Measurements from ENCODE around the gene RREB1. TPM values are rescaled to one million over a fixed set of nuclear protein-coding genes. Genes with fewer than 3 reads are reported as not detected.

Gene RREB1
- total RNA-seq, 1 donor from 2014 or later: 16.6 TPM

GRCh38 chr6:7251646-7252260 lies 144.0 kb downstream of the RREB1 start:
- H3K27me3 ChIP-seq (ENCODE audit: control insufficient read depth, insufficient read depth, low read length): no peaks in the 10 kb centered on the region

GRCh38 chr6:7252390-7252789 lies 144.6 kb downstream of the RREB1 start:
- H3K27me3 ChIP-seq (ENCODE audit: control insufficient read depth, insufficient read depth, low read length): no peaks in the 10 kb centered on the region
- peaks cover 20% of the 10 kb centered on the region for H3K36me3 ChIP-seq (ENCODE audit: control insufficient read depth, insufficient read depth, low read length)
- no peak overlapping the region for H3K4me3 ChIP-seq (ENCODE audit: low read depth, low read length)
- FAIRE-seq: no peak
- no peak for DNase-seq (ENCODE audit: low read depth)
- TF ChIP-seq CTCF (IDR thresholded peaks at IDR 0.05; ENCODE audit: insufficient read depth, low read length, severe bottlenecking): no peak

More at GRCh38 chr6:7251646-7252260, 144.0 kb downstream of the RREB1 start:
- FAIRE-seq: no peak
- Histone ChIP-seq H3K4me3 (ENCODE audit: low read depth, low read length) (no peak overlapping the region), H3K36me3 (ENCODE audit: control insufficient read depth, insufficient read depth, low read length) (peaks cover 25% of the 10 kb centered on the region)
- no peak for TF ChIP-seq CTCF (IDR thresholded peaks at IDR 0.05; ENCODE audit: insufficient read depth, low read length, severe bottlenecking)
- no peak for DNase-seq (ENCODE audit: low read depth)

- DNase-seq (ENCODE audit: low read depth) (no peak), FAIRE-seq (no peak)
- no peak for TF ChIP-seq CTCF (IDR thresholded peaks at IDR 0.05; ENCODE audit: insufficient read depth, low read length, severe bottlenecking)
Observed at GRCh38 chr6:7254980-7255835, 147.4 kb downstream of the RREB1 start.

GRCh38 chr6:7255918-7256317 lies 148.2 kb downstream of the RREB1 start:
- no peak for TF ChIP-seq CTCF (IDR thresholded peaks at IDR 0.05; ENCODE audit: insufficient read depth, low read length, severe bottlenecking)
- H3K4me3 ChIP-seq (ENCODE audit: low read depth, low read length): no peak overlapping the region
- no peak for FAIRE-seq
- H3K36me3 ChIP-seq (ENCODE audit: control insufficient read depth, insufficient read depth, low read length): no peaks in the 10 kb centered on the region
- H3K27me3 ChIP-seq (ENCODE audit: control insufficient read depth, insufficient read depth, low read length): no peaks in the 10 kb centered on the region
- DNase-seq (ENCODE audit: low read depth): no peak

More at GRCh38 chr6:7254980-7255835, 147.4 kb downstream of the RREB1 start:
- Histone ChIP-seq H3K36me3 (ENCODE audit: control insufficient read depth, insufficient read depth, low read length) (no peaks in the 10 kb centered on the region), H3K4me3 (ENCODE audit: low read depth, low read length) (no peak overlapping the region), H3K27me3 (ENCODE audit: control insufficient read depth, insufficient read depth, low read length) (no peaks in the 10 kb centered on the region)

- Histone ChIP-seq H3K36me3 (ENCODE audit: control insufficient read depth, insufficient read depth, low read length) (no peaks in the 10 kb centered on the region), H3K27me3 (ENCODE audit: control insufficient read depth, insufficient read depth, low read length) (no peaks in the 10 kb centered on the region), H3K4me3 (ENCODE audit: low read depth, low read length) (no peak overlapping the region)
- FAIRE-seq: no peak
- TF ChIP-seq CTCF (IDR thresholded peaks at IDR 0.05; ENCODE audit: insufficient read depth, low read length, severe bottlenecking): no peak
- no peak for DNase-seq (ENCODE audit: low read depth)
Observed at GRCh38 chr6:7256785-7257184, 149.0 kb downstream of the RREB1 start.

Measured in bronchial epithelial cell (primary cell).